Esophagus muscularis mucosa (tissue), 4 donors: ENCODE results near the gene ZFYVE19. TPM values are rescaled to one million over a fixed set of nuclear protein-coding genes. Genes with fewer than 3 reads are reported as not detected.

Experiments
- DNase-seq: peaks from one replicate; pipeline ENCODE4 v3.0.0-alpha.2; 2017; ENCODE audit errors: extremely low spot score
- H3K27ac ChIP-seq, 4 donors: fragments of 200-600 bp; sonication (generic); replicated peaks in 1 of 4; 1 replicate in 3 of 4; 2 replicates in 1 of 4; pipeline ENCODE4 v1.5.1; 2016 to 2019; ENCODE audit warnings: mild to moderate bottlenecking in 1 of 4
- H3K27me3 ChIP-seq, 4 donors: fragments of 200-600 bp; sonication (generic); one replicate each; pipeline versions ENCODE4 v1.5.1 to v1.6.0; 2016 to 2019
- H3K36me3 ChIP-seq, 4 donors: fragments of 200-600 bp; sonication (generic); one replicate each; pipeline ENCODE4 v1.5.1; 2016 to 2019
- H3K4me1 ChIP-seq, 4 donors: fragments of 200-600 bp; sonication (generic); one replicate each; pipeline ENCODE4 v1.5.1; 2016 to 2019
- H3K4me3 ChIP-seq, 4 donors: fragments of 200-600 bp; sonication (generic); 1 replicate in 2 of 4; 2 replicates in 2 of 4; pipeline ENCODE4 v1.5.1; 2016 to 2019; ENCODE audit warnings: mild to moderate bottlenecking in 4 of 4, moderate library complexity in 1 of 4
- H3K9me3 ChIP-seq, 4 donors: fragments of 200-600 bp; sonication (generic); 1 replicate in 3 of 4; 2 replicates in 1 of 4; pipeline ENCODE4 v1.5.1; 2016 to 2019
- CTCF ChIP-seq, 3 experiments: fragments of 200-600 bp in 2 of 3; fragments of 450-650 bp in 1 of 3; sonication (generic) in 2 of 3; IDR thresholded peaks; one replicate each; pipeline ENCODE4 v1.5.1; 2017 to 2019; ENCODE audit warnings: antibody characterized with exemption in 3 of 3, mild to moderate bottlenecking in 2 of 3, moderate library complexity in 1 of 3
- EP300 ChIP-seq: sonication (generic); formaldehyde crosslinking; IDR thresholded peaks from one replicate; pipeline ENCODE4 v1.6.1; 2017; ENCODE audit warnings: antibody characterized with exemption
- POLR2A ChIP-seq: fragments of 450-650 bp; IDR thresholded peaks from one replicate; pipeline ENCODE4 v1.6.1; 2017; ENCODE audit warnings: antibody characterized with exemption, moderate library complexity, mild to moderate bottlenecking, low read depth
- POLR2AphosphoS5 ChIP-seq, 2 donors: sonication (generic); formaldehyde crosslinking; IDR thresholded peaks; one replicate each; pipeline ENCODE4 v1.6.1; 2017; ENCODE audit warnings: antibody characterized with exemption in 2 of 2
- WGBS: methylation state at CpG from one replicate; pipeline ENCODE4 v1.1.5; 2018; 5-methylcytosine and 5-hydroxymethylcytosine counted together
- intact Hi-C: fragments of 100-400 bp; cut with DNase I; formaldehyde crosslinking; loops from one replicate; pipeline ENCODE4 v1.15.1; 2023
- total RNA-seq, 4 donors: library from RNA; depleted of rRNA; stranded (reverse); fragments of >200 nt; gene quantifications; one replicate each; pipeline versions ENCODE4 v1.1.0 to v1.2.1, GENCODE V29; 2016

ZFYVE19 gene
- total RNA-seq, 4 donors from 2014 or later: 14.4 to 36.8 (median 18.8) TPM

- no peak overlapping the region for H3K27ac ChIP-seq
- no peaks in the 10 kb centered on the region for H3K36me3 ChIP-seq
- no peaks in the 10 kb centered on the region for H3K9me3 ChIP-seq
- intact Hi-C loops: no loop called here
- H3K4me1 ChIP-seq: peaks cover 4 to 6% (median 5%) of the 10 kb centered on the region in 4 donors
- WGBS: 83% methylated on average over 5 of the region's 5 CpGs
- H3K27me3 ChIP-seq: peaks cover 0 to 18% (median 3%) of the 10 kb centered on the region in 4 donors
- no peak for TF ChIP-seq POLR2A
- no peak for TF ChIP-seq CTCF (IDR thresholded peaks at IDR 0.05)
- DNase-seq: no peak
- H3K4me3 ChIP-seq: no peak overlapping the region
Measured at GRCh38 chr15:40838756-40839155, 31.9 kb downstream of the ZFYVE19 start.

- H3K9me3 ChIP-seq: no peaks in the 10 kb centered on the region
- no peaks in the 10 kb centered on the region for H3K36me3 ChIP-seq
- intact Hi-C loops: no loop called here
- DNase-seq: no peak
- H3K27me3 ChIP-seq: peaks cover 0 to 48% (median 23%) of the 10 kb centered on the region in 4 donors
- TF ChIP-seq CTCF (IDR thresholded peaks at IDR 0.05) (no peak), EP300 (no peak), POLR2AphosphoS5 (IDR thresholded peaks at IDR 0.05) (no peak), POLR2A (no peak)
- no peak overlapping the region for H3K4me3 ChIP-seq
- H3K4me1 ChIP-seq: peaks cover 16 to 22% (median 20%) of the 10 kb centered on the region in 4 donors
- no peak overlapping the region for H3K27ac ChIP-seq
- 91% methylated on average over 2 of the region's 2 CpGs for WGBS
Measured at GRCh38 chr15:40841741-40842140, 34.9 kb downstream of the ZFYVE19 start.

GRCh38 chr15:40843261-40843884 is 36.5 kb downstream of the ZFYVE19 start:
- TF ChIP-seq POLR2A (no peak), POLR2AphosphoS5 (IDR thresholded peaks at IDR 0.05) (no peak), CTCF (IDR thresholded peaks at IDR 0.05) (no peak), EP300 (no peak)
- DNase-seq: no peak
- H3K4me3 ChIP-seq: peak overlapping the region; percentile 50 to 64 (median 52)
- peaks cover 16 to 23% (median 20%) of the 10 kb centered on the region in 4 donors for H3K4me1 ChIP-seq
- H3K27me3 ChIP-seq: peaks cover 0 to 56% (median 23%) of the 10 kb centered on the region in 4 donors
- no peak overlapping the region for H3K27ac ChIP-seq
- H3K9me3 ChIP-seq: no peaks in the 10 kb centered on the region
- intact Hi-C loops: no loop called here
- H3K36me3 ChIP-seq: no peaks in the 10 kb centered on the region
- 38% methylated on average over 7 of the region's 34 CpGs for WGBS

GRCh38 chr15:40843885-40844695 is 37.2 kb downstream of the ZFYVE19 start, which contains the start of gene SPINT1:
TSS of gene SPINT1 (plus strand) at chr15:40844048. CDS start at chr15:40844555, 507 bp downstream.
- Histone ChIP-seq H3K9me3 (no peaks in the 10 kb centered on the region), H3K4me3 (peak within 1 kb of the TSS; percentile 50 to 64 (median 52)), H3K27ac (no peak within 1 kb of the TSS), H3K27me3 (peaks cover 0 to 56% (median 23%) of the 10 kb centered on the region in 4 donors), H3K4me1 (peaks cover 16 to 23% (median 20%) of the 10 kb centered on the region in 4 donors), H3K36me3 (no peaks in the 10 kb centered on the region)
- no peak for DNase-seq
- TF ChIP-seq POLR2AphosphoS5 (IDR thresholded peaks at IDR 0.05) (no peak), POLR2A (no peak), CTCF (IDR thresholded peaks at IDR 0.05) (no peak), EP300 (no peak)
- 1% methylated on average over 25 of the region's 89 CpGs for WGBS
- intact Hi-C loops: no loop called here
